SK-N-SH (cell line): ENCODE data around the gene ART1. TPM values are rescaled to one million over a fixed set of nuclear protein-coding genes. Genes with fewer than 3 reads are reported as not detected.

Experiments
- CTCF ChIA-PET: fragments of 300-600, 350-600 bp; formaldehyde crosslinking; extraction: SDS; loops from one replicate; lab custom pipeline; 2021; lab: Yijun Ruan, JAX
- POLR2A ChIA-PET: fragments of 350-600 bp; sonication (Branson Sonifier 250); formaldehyde crosslinking; extraction: SDS; loops from one replicate; lab custom pipeline; 2020; ENCODE audit warnings: antibody characterized with exemption, inconsistent platforms; lab: Yijun Ruan, JAX
- DNase-seq: peaks from one replicate; pipeline ENCODE4 v3.0.0; 2012
- H2AFZ ChIP-seq: fragments of 200-600 bp; sonication (generic); 2 replicates; pipeline ENCODE4 v1.8.1; 2016; ENCODE audit warnings: antibody characterized with exemption, mild to moderate bottlenecking, low read depth
- H3F3A ChIP-seq: fragments of 200-600 bp; sonication (generic); replicated peaks from 2 replicates; pipeline ENCODE3; 2016; ENCODE audit warnings: antibody characterized with exemption, mild to moderate bottlenecking; ENCODE audit not compliant: insufficient read depth
- H3K27ac ChIP-seq, 2 experiments: fragments of 200-500 bp in 1 of 2; fragments of 200-600 bp in 1 of 2; sonication (Bioruptor generic) in 1 of 2; sonication (generic), shearing (Covaris generic) in 1 of 2; 2 replicates each; pipeline versions ENCODE4 v1.5.1 to v1.6.1; 2014 to 2016; ENCODE audit warnings: low read depth in 2 of 2, inconsistent platforms in 1 of 2, low read length in 1 of 2, mild to moderate bottlenecking in 1 of 2, mixed read lengths in 1 of 2
- H3K27me3 ChIP-seq: fragments of 200-600 bp; sonication (generic), shearing (Covaris generic); 2 replicates; pipeline ENCODE4 v1.6.1; 2016; ENCODE audit warnings: mixed run types; ENCODE audit not compliant: insufficient read depth
- H3K36me3 ChIP-seq, 2 experiments: fragments of 200-500 bp in 1 of 2; fragments of 200-600 bp in 1 of 2; sonication (Bioruptor generic) in 1 of 2; sonication (generic) in 1 of 2; replicated peaks in 1 of 2; 2 replicates each; pipeline versions ENCODE3 to v1.5.1; 2014 to 2016; ENCODE audit warnings: low read length in 1 of 2, mild to moderate bottlenecking in 1 of 2; ENCODE audit not compliant: insufficient read depth in 2 of 2, control insufficient read depth in 1 of 2
- H3K4me1 ChIP-seq, 2 experiments: fragments of 200-500 bp in 1 of 2; fragments of 200-600 bp in 1 of 2; sonication (Bioruptor generic) in 1 of 2; sonication (generic), shearing (Covaris generic) in 1 of 2; 2 replicates each; pipeline versions ENCODE4 v1.5.1 to v1.6.1; 2014 to 2016; ENCODE audit warnings: low read depth in 1 of 2, low read length in 1 of 2, mixed run types in 1 of 2; ENCODE audit not compliant: insufficient read depth in 2 of 2, control insufficient read depth in 1 of 2
- H3K4me2 ChIP-seq: fragments of 200-600 bp; sonication (generic), shearing (Covaris generic); 2 replicates; pipeline ENCODE4 v1.6.1; 2017; ENCODE audit warnings: mixed run types
- H3K4me3 ChIP-seq, 2 experiments: fragments of 200-500 bp in 1 of 2; fragments of 200-600 bp in 1 of 2; sonication (Bioruptor generic) in 1 of 2; sonication (generic), shearing (Covaris generic) in 1 of 2; 2 replicates each; pipeline versions ENCODE4 v1.5.1 to v1.8.1; 2014 to 2016; ENCODE audit warnings: low read depth in 2 of 2, inconsistent platforms in 1 of 2, low read length in 1 of 2, mild to moderate bottlenecking in 1 of 2, mixed read lengths in 1 of 2, moderate library complexity in 1 of 2
- H3K79me2 ChIP-seq: fragments of 200-600 bp; sonication (generic); 2 replicates; pipeline ENCODE4 v1.8.1; 2017; ENCODE audit warnings: mild to moderate bottlenecking; ENCODE audit not compliant: insufficient read depth
- H3K9ac ChIP-seq: fragments of 200-600 bp; sonication (generic); 2 replicates; pipeline ENCODE4 v1.6.1; 2017; ENCODE audit warnings: mixed run types
- H3K9me2 ChIP-seq: fragments of 200-600 bp; sonication (generic); 2 replicates; pipeline ENCODE4 v1.6.1; 2017; ENCODE audit warnings: mixed run types
- H3K9me3 ChIP-seq: fragments of 200-600 bp; sonication (generic); 2 replicates; pipeline ENCODE4 v1.6.1; 2017; ENCODE audit warnings: mixed run types, mild to moderate bottlenecking, moderate library complexity
- H4K20me1 ChIP-seq: fragments of 200-600 bp; sonication (generic); 2 replicates; pipeline ENCODE4 v1.6.1; 2017; ENCODE audit warnings: mild to moderate bottlenecking, mixed run types; ENCODE audit not compliant: insufficient read depth
- CHD2 ChIP-seq: fragments of 150-350 bp; IDR thresholded peaks from 2 replicates; pipeline ENCODE4 v1.6.1; 2018; ENCODE audit warnings: low read length; ENCODE audit not compliant: partially characterized antibody
- CTCF ChIP-seq: fragments of 200-600 bp; sonication (generic); IDR thresholded peaks from 2 replicates; pipeline ENCODE4 v1.6.1; 2017; ENCODE audit warnings: antibody characterized with exemption, mild to moderate bottlenecking, moderate library complexity
- ELF1 ChIP-seq: IDR thresholded peaks from 2 replicates; pipeline ENCODE4 v1.4.0; 2012
- EZH2phosphoT487 ChIP-seq: fragments of 200-600 bp; sonication (generic); IDR thresholded peaks from 2 replicates; pipeline ENCODE4 v1.6.1; 2017; ENCODE audit warnings: low read depth, mixed run types, mild to moderate bottlenecking, antibody characterized with exemption, moderate library complexity, borderline replicate concordance
- FOXJ3 ChIP-seq: sonication (generic); formaldehyde crosslinking; IDR thresholded peaks from 2 replicates; pipeline ENCODE4 v1.5.1; 2020; ENCODE audit warnings: mild to moderate bottlenecking, missing genetic modification reagents
- GABPA ChIP-seq: IDR thresholded peaks from 2 replicates; pipeline ENCODE4 v1.4.0; 2012; ENCODE audit warnings: low read depth, mild to moderate bottlenecking
- IRF3 ChIP-seq: fragments of 150-350 bp; IDR thresholded peaks from 2 replicates; pipeline ENCODE4 v1.6.1; 2016; ENCODE audit warnings: mild to moderate bottlenecking, low read depth, low read length
- JUND ChIP-seq: IDR thresholded peaks from 2 replicates; pipeline ENCODE4 v1.4.0; 2012
- MAX ChIP-seq: IDR thresholded peaks from 2 replicates; pipeline ENCODE4 v1.4.0; 2012; ENCODE audit warnings: low read depth
- MXI1 ChIP-seq: IDR thresholded peaks from 2 replicates; pipeline ENCODE4 v1.6.1; 2012; ENCODE audit warnings: mild to moderate bottlenecking, low read depth, low read length, improper control_type of control experiment
- NFIC ChIP-seq: IDR thresholded peaks from 2 replicates; pipeline ENCODE4 v1.4.0; 2012; ENCODE audit warnings: borderline replicate concordance
- POLR2AphosphoS5 ChIP-seq: IDR thresholded peaks from 2 replicates; pipeline ENCODE4 v1.6.1; 2012; ENCODE audit warnings: low read depth, low read length
- RAD21 ChIP-seq: IDR thresholded peaks from 2 replicates; pipeline ENCODE4 v1.6.1; 2012; ENCODE audit warnings: mild to moderate bottlenecking, low read length
- RFX5 ChIP-seq: IDR thresholded peaks from 2 replicates; pipeline ENCODE4 v1.6.1; 2012; ENCODE audit warnings: mild to moderate bottlenecking, improper control_type of control experiment, low read length
- RXRA ChIP-seq: IDR thresholded peaks from 2 replicates; pipeline ENCODE4 v1.4.0; 2012; ENCODE audit warnings: low read depth, mild to moderate bottlenecking, borderline replicate concordance
- SIN3A ChIP-seq: IDR thresholded peaks from 2 replicates; pipeline ENCODE4 v1.6.1; 2012; ENCODE audit warnings: low read depth, mild to moderate bottlenecking, low read length, moderate library complexity, borderline replicate concordance
- TAF1 ChIP-seq: IDR thresholded peaks from 2 replicates; pipeline ENCODE4 v1.6.1; 2012; ENCODE audit warnings: low read depth, mild to moderate bottlenecking, low read length, moderate library complexity, borderline replicate concordance
- TCF12 ChIP-seq: IDR thresholded peaks from 2 replicates; pipeline ENCODE4 v1.4.0; 2012
- TEAD4 ChIP-seq: IDR thresholded peaks from 2 replicates; pipeline ENCODE4 v1.4.0; 2012; ENCODE audit warnings: mild to moderate bottlenecking, borderline replicate concordance; ENCODE audit not compliant: insufficient read depth
- YY1 ChIP-seq: IDR thresholded peaks from 2 replicates; pipeline ENCODE4 v1.4.0; 2012; ENCODE audit warnings: low read depth, mild to moderate bottlenecking
- WGBS: methylation state at CpG from one replicate; pipeline ENCODE4 v1.1.6; 2017; ENCODE audit warnings: low lambda C conversion rate; 5-methylcytosine and 5-hydroxymethylcytosine counted together
- polyA plus RNA-seq, 3 experiments: library from polyadenylated mRNA; depleted of rRNA; stranded (reverse); fragments of >200 nt; gene quantifications; 2 replicates each; pipeline ENCODE4 v1.2.3, GENCODE V29; 2012

ART1 gene
- polyA plus RNA-seq, 1 of the 3 experiments (the other 2 are of a cell fraction): not detected

- Histone ChIP-seq H3K4me3 (no peak overlapping the region), H4K20me1 (no peaks in the 10 kb centered on the region), H3K4me2 (no peak overlapping the region), H3F3A (no peaks in the 10 kb centered on the region), H3K79me2 (no peaks in the 10 kb centered on the region), H3K27ac (no peak overlapping the region), H3K4me1 (no peaks in the 10 kb centered on the region; a peak in 1 of 4 replicates), H3K36me3 (no peaks in the 10 kb centered on the region), H2AFZ (no peak overlapping the region), H3K27me3 (no peaks in the 10 kb centered on the region; the same call in 1 of the 2 replicates), H3K9me2 (no peaks in the 10 kb centered on the region), H3K9ac (no peak overlapping the region), H3K9me3 (no peaks in the 10 kb centered on the region)
- CTCF ChIA-PET: no interaction called here
- DNase-seq: no peak
- 79% methylated on average over 12 of the region's 25 CpGs for WGBS
- POLR2A ChIA-PET: no interaction called here
- TF ChIP-seq POLR2AphosphoS5: no peak
- no peak for TF ChIP-seq SIN3A
- no peak for TF ChIP-seq JUND
- TF ChIP-seq RAD21: no peak
- TF ChIP-seq RFX5: no peak
- TF ChIP-seq CTCF: no peak
- no peak for TF ChIP-seq MXI1
- TF ChIP-seq ELF1: no peak
- TF ChIP-seq IRF3: no peak
- TF ChIP-seq YY1: no peak
- no peak for TF ChIP-seq CHD2
- no peak for TF ChIP-seq NFIC
- TF ChIP-seq MAX: no peak
- TF ChIP-seq EZH2phosphoT487: no peak
- TF ChIP-seq GABPA: no peak
- no peak for TF ChIP-seq FOXJ3
- no peak for TF ChIP-seq RXRA
- TF ChIP-seq TEAD4: no peak
- no peak for TF ChIP-seq TAF1
- no peak for TF ChIP-seq TCF12
Measured at GRCh38 chr11:3616721-3617460, 28.0 kb upstream of the ART1 start.
